Uterus (tissue), 4 donors: ENCODE measurements around the gene DCTN4. TPM values are rescaled to one million over a fixed set of nuclear protein-coding genes. Genes with fewer than 3 reads are reported as not detected.
A peak's percentile ranks its signal among the peaks of the same experiment; 100 is the strongest.

Experiments used
- DNase-seq, 2 donors: peaks; one replicate each; pipeline ENCODE4 v3.0.0-alpha.2; 2019 to 2020
- H3K27ac ChIP-seq, 2 donors: fragments of 200-600 bp; sonication (generic); 1 replicate in 1 of 2; 2 replicates in 1 of 2; pipeline ENCODE4 v1.5.1; 2016 to 2018
- H3K27me3 ChIP-seq, 2 donors: fragments of 200-600 bp; sonication (generic); one replicate each; pipeline ENCODE4 v1.5.1; 2018 to 2019; ENCODE audit warnings: control low read depth in 1 of 2
- H3K36me3 ChIP-seq, 2 donors: fragments of 200-600 bp; sonication (generic); one replicate each; pipeline ENCODE4 v1.5.1; 2019; ENCODE audit warnings: control low read depth in 1 of 2
- H3K4me1 ChIP-seq, 2 donors: fragments of 200-600 bp; sonication (generic); one replicate each; pipeline ENCODE4 v1.5.1; 2018 to 2019; ENCODE audit warnings: control low read depth in 1 of 2
- H3K4me3 ChIP-seq, 2 donors: fragments of 200-600 bp; sonication (generic); 1 replicate in 1 of 2; 2 replicates in 1 of 2; pipeline ENCODE4 v1.5.1; 2018 to 2019; ENCODE audit warnings: mild to moderate bottlenecking in 1 of 2
- H3K9me3 ChIP-seq, 2 donors: fragments of 200-600 bp; sonication (generic); one replicate each; pipeline ENCODE4 v1.5.1; 2019; ENCODE audit warnings: control low read depth in 1 of 2
- CTCF ChIP-seq, 4 experiments: fragments of 200-600 bp in 2 of 4; fragments of 450-650 bp in 2 of 4; sonication (generic) in 2 of 4; IDR thresholded peaks; one replicate each; pipeline ENCODE4 v1.5.1; 2016 to 2019; ENCODE audit warnings: antibody characterized with exemption in 4 of 4, mild to moderate bottlenecking in 2 of 4, moderate library complexity in 1 of 4
- POLR2A ChIP-seq, 2 donors: fragments of 450-650 bp; IDR thresholded peaks; one replicate each; pipeline ENCODE4 v1.6.1; 2016; ENCODE audit warnings: antibody characterized with exemption in 2 of 2, mild to moderate bottlenecking in 1 of 2, moderate library complexity in 1 of 2
- intact Hi-C: fragments of 100-400 bp; cut with DNase I; formaldehyde crosslinking; loops from one replicate; pipeline ENCODE4 v1.15.1; 2023; ENCODE audit warnings: low total_unique reads
- total RNA-seq, 4 donors: library from RNA; depleted of rRNA in 3 of 4; stranded (reverse); fragments of >200 nt in 3 of 4; gene quantifications; one replicate each; pipeline versions ENCODE4 v1.1.0 to v1.2.4, GENCODE V29; 2014 to 2023
- donor health status: DM: yes; HTN: yes; CAD: no.

DCTN4 gene
- total RNA-seq, 4 donors from 2014 or later: 33.3 to 82.7 (median 62.3) TPM

GRCh38 chr5:150780816-150781221 lies 22.0 kb upstream of the DCTN4 start:
- intact Hi-C loops: no loop called here
- H3K36me3 ChIP-seq: no peaks in the 10 kb centered on the region
- DNase-seq: no peak
- H3K4me3 ChIP-seq: peak overlapping the region in 1 of 2 donors; percentile 61
- no peaks in the 10 kb centered on the region for H3K27me3 ChIP-seq
- TF ChIP-seq CTCF (IDR thresholded peaks at IDR 0.05): no peak
- no peak for TF ChIP-seq POLR2A (IDR thresholded peaks at IDR 0.05)
- no peaks in the 10 kb centered on the region for H3K9me3 ChIP-seq
- peak overlapping the region; percentile 69 to 86 for H3K27ac ChIP-seq
- no peaks in the 10 kb centered on the region for H3K4me1 ChIP-seq

- H3K4me3 ChIP-seq: peak overlapping the region in 1 of 2 donors; percentile 61
- peak overlapping the region; percentile 81 to 86 for H3K27ac ChIP-seq
- no peaks in the 10 kb centered on the region for H3K9me3 ChIP-seq
- H3K4me1 ChIP-seq: no peaks in the 10 kb centered on the region
- intact Hi-C loops: no loop called here
- H3K36me3 ChIP-seq: no peaks in the 10 kb centered on the region
- TF ChIP-seq CTCF (IDR thresholded peaks at IDR 0.05): no peak
- peak in 1 of 2 donors; percentile 25 for TF ChIP-seq POLR2A (IDR thresholded peaks at IDR 0.05)
- peak; percentile 47 to 68 for DNase-seq
- H3K27me3 ChIP-seq: no peaks in the 10 kb centered on the region
Measured at GRCh38 chr5:150780187-150780692, 21.4 kb upstream of the DCTN4 start.

GRCh38 chr5:150779397-150780186 lies 20.8 kb upstream of the DCTN4 start:
- no peak for DNase-seq
- Histone ChIP-seq H3K4me1 (no peaks in the 10 kb centered on the region), H3K36me3 (no peaks in the 10 kb centered on the region), H3K27ac (peak overlapping the region; percentile 81 to 86), H3K27me3 (no peaks in the 10 kb centered on the region), H3K9me3 (no peaks in the 10 kb centered on the region), H3K4me3 (peak overlapping the region; percentile 60 to 61)
- TF ChIP-seq CTCF (IDR thresholded peaks at IDR 0.05) (no peak), POLR2A (IDR thresholded peaks at IDR 0.05) (no peak)
- intact Hi-C loops: no loop called here

DNA sequence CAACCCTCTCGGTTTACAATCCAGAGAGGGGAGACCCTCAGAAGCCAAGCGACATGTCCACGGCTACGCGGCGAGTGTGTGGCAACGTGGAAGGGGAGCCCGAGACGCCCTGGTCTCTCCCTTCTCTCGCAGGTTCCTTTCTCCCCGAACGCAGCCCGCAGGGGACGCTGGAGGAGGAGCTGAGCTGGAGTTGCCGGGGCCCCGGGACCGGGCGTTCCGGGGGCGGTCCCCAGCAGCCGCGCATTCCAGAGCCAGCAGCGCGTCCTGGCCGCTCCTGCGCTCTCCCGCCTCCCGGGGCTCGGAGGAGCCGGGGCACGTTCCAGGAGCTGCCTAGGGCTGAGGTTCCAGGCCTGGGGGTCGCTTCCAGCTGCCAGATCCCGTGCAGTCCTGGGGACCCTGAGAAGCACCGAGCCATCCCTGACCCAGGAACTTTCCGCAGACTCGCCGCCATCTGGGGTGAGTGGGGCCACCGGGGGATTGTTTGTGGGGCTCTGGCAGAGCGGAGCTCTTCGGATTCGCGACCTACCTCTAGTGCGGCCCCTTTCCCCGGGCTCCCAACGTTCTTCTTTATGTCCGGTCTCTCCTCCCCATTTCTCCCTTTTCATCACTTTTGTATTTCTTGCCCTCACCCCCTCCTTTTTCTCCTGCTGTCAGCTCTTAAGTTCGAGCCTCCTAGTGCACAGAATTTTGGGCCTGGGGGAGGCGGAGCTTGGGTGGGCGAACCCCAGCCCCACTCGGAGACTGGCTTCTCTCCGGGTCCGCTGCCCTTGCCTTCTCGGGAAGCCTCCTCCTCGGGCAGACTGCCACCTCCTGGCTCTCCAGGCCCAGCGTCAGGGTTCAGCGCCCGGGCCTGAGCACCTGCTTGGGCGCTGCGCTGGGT lies 19.9 kb upstream of the DCTN4 start, which contains the start of gene SMIM3:
TSS of gene SMIM3 (plus strand) at position 241 of the 880 bp plus-strand sequence. CDS start 16,684 bp downstream, outside the sequence.
- TF ChIP-seq POLR2A (IDR thresholded peaks at IDR 0.05) (peak in 1 of 2 donors; percentile 66), CTCF (IDR thresholded peaks at IDR 0.05) (peak; percentile 5 to 48 (median 34))
- peak; percentile 80 to 87 for DNase-seq
- intact Hi-C loops: no loop called here
- peak within 1 kb of the TSS; percentile 60 to 61 for H3K4me3 ChIP-seq
- H3K9me3 ChIP-seq: no peaks in the 10 kb centered on the region
- H3K36me3 ChIP-seq: no peaks in the 10 kb centered on the region
- no peaks in the 10 kb centered on the region for H3K4me1 ChIP-seq
- H3K27me3 ChIP-seq: no peaks in the 10 kb centered on the region
- H3K27ac ChIP-seq: peak within 1 kb of the TSS; percentile 81 to 86
